ENCODE measurements around the gene IFT25.

GRCh38 chr1:53894644-53895043 lies 50.9 kb downstream of the IFT25 start:
- no peak for TF ChIP-seq CTCF (IDR thresholded peaks at IDR 0.05)
- no peak for TF ChIP-seq POLR2A (IDR thresholded peaks at IDR 0.05)
